ENCODE data around the gene MAP3K3. TPM values are rescaled to one million over a fixed set of nuclear protein-coding genes. Genes with fewer than 3 reads are reported as not detected.

The MAP3K3 gene
- total and polyA plus RNA-seq, 9 of the 15 experiments (the other 6 are each of a cell fraction or from before 2014, with no cell fraction given), result 0.69 to 16.5 (median 12.1) TPM

DNA sequence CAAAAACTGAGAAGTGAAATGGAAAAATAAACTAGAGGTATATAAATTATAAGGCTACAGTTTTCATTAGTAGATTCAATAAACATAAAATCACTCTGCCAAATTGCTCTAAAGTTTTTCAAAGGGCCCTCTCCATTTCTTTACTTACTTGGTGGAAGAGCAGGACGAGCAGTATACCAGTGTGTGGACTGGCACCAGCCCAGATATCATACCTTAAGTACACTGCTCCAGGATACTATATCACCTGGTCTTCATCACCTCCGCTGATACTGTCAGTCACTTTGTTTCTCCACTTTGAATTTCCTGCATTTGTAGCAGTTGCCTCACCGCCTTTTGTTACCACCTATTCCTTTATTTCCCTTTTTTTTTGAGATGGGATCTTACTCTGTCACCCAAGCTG is 37.6 kb downstream of the MAP3K3 start:
- BruUV-seq (replicated peaks), result no TSS peak
- no peaks in the 10 kb centered on the region for H4K20me1 ChIP-seq (replicated peaks; ENCODE audit: control insufficient read depth, insufficient read depth, low read length)
- DNase-seq (ENCODE audit: extremely low read depth in 1 of 4, low spot score in 3 of 4), result no peak
- H3K36me3 ChIP-seq (ENCODE audit: control insufficient read depth, insufficient read depth, low read length), result peaks cover 14% of the 10 kb centered on the region; the same call in 2 of the 3 replicates
- CTCF ChIA-PET (ENCODE audit: low intra/inter-chr PET ratio), result no interaction called here
- in situ Hi-C loops (cut with MboI) (no loop called here), intact Hi-C loops (cut with micrococcal nuclease) (no loop called here)
- no peak overlapping the region for H2AFZ ChIP-seq (ENCODE audit: low read depth, low read length)
- 63% methylated on average over 3 of the region's 3 CpGs for WGBS (ENCODE audit: insufficient coverage, low coverage, missing lambda C conversion rate)
- FAIRE-seq, result no peak
- H3K9me1 ChIP-seq (ENCODE audit: control insufficient read depth, insufficient read depth, low read length), result no peaks in the 10 kb centered on the region
- no peaks in the 10 kb centered on the region for H3K27me3 ChIP-seq (ENCODE audit: control insufficient read depth in 2 of 2, insufficient read depth in 2 of 2, low read length in 2 of 2)
- H3K79me2 ChIP-seq (ENCODE audit: control insufficient read depth, insufficient read depth, low read length), result no peaks in the 10 kb centered on the region
- H3K4me1 ChIP-seq (replicated peaks in 1 of 2; ENCODE audit: control insufficient read depth in 2 of 2, insufficient read depth in 2 of 2, low read length in 2 of 2), result no peaks in the 10 kb centered on the region
- ATAC-seq, result no peak
- no peak overlapping the region for H3K4me3 ChIP-seq
- POLR2A ChIA-PET, result no interaction called here
- no peak overlapping the region for H3K9ac ChIP-seq (ENCODE audit: insufficient read depth in 1 of 2, low read depth in 2 of 2, low read length in 2 of 2)
- TF ChIP-seq RUNX1 (IDR thresholded peaks at IDR 0.05; ENCODE audit: low read depth) (no peak), IFI16 (CRISPR knock-in tag; IDR thresholded peaks at IDR 0.05) (no peak), ZNF778 (CRISPR knock-in tag; IDR thresholded peaks at IDR 0.05) (no peak), POLR3G (IDR thresholded peaks at IDR 0.05; ENCODE audit: extremely low read depth, insufficient read length, insufficient replicate concordance) (no peak), CGGBP1 (CRISPR knock-in tag; IDR thresholded peaks at IDR 0.05) (no peak), MCM3 (IDR thresholded peaks at IDR 0.05) (no peak), ZNF277 (CRISPR knock-in tag; IDR thresholded peaks at IDR 0.05; ENCODE audit: borderline replicate concordance) (no peak), CC2D1A (IDR thresholded peaks at IDR 0.05) (no peak), ZBTB43 (CRISPR knock-in tag; IDR thresholded peaks at IDR 0.05) (no peak), CXXC5 (CRISPR knock-in tag; IDR thresholded peaks at IDR 0.05) (no peak), MED1 (CRISPR knock-in tag; IDR thresholded peaks at IDR 0.05; ENCODE audit: borderline replicate concordance) (no peak)
- no peaks in the 10 kb centered on the region for H3K9me3 ChIP-seq (replicated peaks; ENCODE audit: control insufficient read depth, insufficient read depth, low read depth, low read length)
- H3K27ac ChIP-seq (ENCODE audit: extremely low read depth, low read depth, low read length), result no peak overlapping the region
- H3K4me2 ChIP-seq (ENCODE audit: insufficient read depth, low read length), result no peak overlapping the region
